B cell (primary cell): ENCODE data around the gene TRMT10A. TPM values are rescaled to one million over a fixed set of nuclear protein-coding genes. Genes with fewer than 3 reads are reported as not detected.

Experiments
- ATAC-seq: fragments of 200-7000 bp; cut with Tn5 transposase; one replicate; pipeline ENCODE4 v1.10.0; 2021; ENCODE audit warnings: low read depth, mild to moderate bottlenecking, moderate number of reproducible peaks, moderate library complexity
- CTCF ChIA-PET: fragments of 350-600 bp; sonication (Branson Sonifier 250); formaldehyde crosslinking; loops from one replicate; lab custom pipeline; 2021; ENCODE audit warnings: antibody characterized with exemption, inconsistent platforms; lab: Charles Lee
- POLR2A ChIA-PET: fragments of 350-600 bp; sonication (Branson Sonifier 250); formaldehyde crosslinking; loops from one replicate; lab custom pipeline; 2021; ENCODE audit warnings: antibody characterized with exemption; lab: Charles Lee
- DNase-seq: peaks from one replicate; pipeline ENCODE4 v3.0.0; 2013
- H2AFZ ChIP-seq: 2 replicates; pipeline ENCODE4 v1.6.1; 2012; ENCODE audit warnings: mild to moderate bottlenecking, low read depth, low read length; ENCODE audit not compliant: insufficient read depth, poor library complexity, severe bottlenecking
- H3K27ac ChIP-seq, 2 donors: 1 replicate in 1 of 2; 2 replicates in 1 of 2; pipeline ENCODE4 v1.5.1; 2012 to 2013; ENCODE audit warnings: low read length in 2 of 2, mild to moderate bottlenecking in 2 of 2, moderate library complexity in 1 of 2
- H3K27me3 ChIP-seq, 4 experiments: fragments of 200-600 bp in 1 of 4; sonication (generic) in 1 of 4; replicated peaks in 1 of 4; 1 replicate in 2 of 4; 2 replicates in 2 of 4; pipeline versions ENCODE4 v1.6.1 to v1.7.0; 2013 to 2016; ENCODE audit warnings: low read length in 3 of 4, mild to moderate bottlenecking in 2 of 4, mixed read lengths in 1 of 4, moderate library complexity in 1 of 4; ENCODE audit not compliant: insufficient read depth in 4 of 4, control insufficient read depth in 3 of 4; ENCODE audit errors: control extremely low read depth in 1 of 4
- H3K36me3 ChIP-seq, 2 experiments: replicated peaks in 1 of 2; 1 replicate in 1 of 2; 2 replicates in 1 of 2; pipeline versions ENCODE4 v1.6.1 to v1.7.1; 2013; ENCODE audit warnings: low read length in 1 of 2; ENCODE audit not compliant: insufficient read depth in 2 of 2, control insufficient read depth in 1 of 2; ENCODE audit errors: control extremely low read depth in 1 of 2, extremely low read depth in 1 of 2
- H3K4me1 ChIP-seq, 2 donors: fragments of 200-600 bp in 1 of 2; sonication (generic) in 1 of 2; 1 replicate in 1 of 2; 2 replicates in 1 of 2; pipeline versions ENCODE4 v1.5.1 to v1.6.1; 2013 to 2017; ENCODE audit warnings: low read length in 2 of 2; ENCODE audit not compliant: control insufficient read depth in 2 of 2, insufficient read depth in 2 of 2
- H3K4me2 ChIP-seq: replicated peaks from 2 replicates; pipeline ENCODE3; 2012; ENCODE audit warnings: mild to moderate bottlenecking, low read depth, low read length; ENCODE audit not compliant: poor library complexity, severe bottlenecking
- H3K4me3 ChIP-seq, 5 experiments: fragments of 200-600 bp in 1 of 5; sonication (generic) in 1 of 5; 1 replicate in 3 of 5; 2 replicates in 2 of 5; pipeline versions ENCODE4 v1.5.1 to v1.7.0; 2011 to 2016; ENCODE audit warnings: low read length in 4 of 5, mild to moderate bottlenecking in 4 of 5, low read depth in 2 of 5, control low read depth in 1 of 5, moderate library complexity in 1 of 5; ENCODE audit not compliant: insufficient read depth in 1 of 5; ENCODE audit errors: control extremely low read depth in 1 of 5, extremely low read depth in 1 of 5
- H3K79me2 ChIP-seq: fragments of 200-600 bp; sonication (generic); one replicate; pipeline ENCODE4 v1.6.0; 2016; ENCODE audit warnings: low read length; ENCODE audit not compliant: control insufficient read depth, insufficient read depth
- H3K9ac ChIP-seq: fragments of 200-600 bp; sonication (generic); 2 replicates; pipeline ENCODE4 v1.6.1; 2017; ENCODE audit warnings: mild to moderate bottlenecking, low read length, moderate library complexity
- H3K9me3 ChIP-seq, 3 donors: one replicate each; pipeline versions ENCODE4 v1.6.1 to v1.7.1; 2013; ENCODE audit warnings: low read length in 2 of 3; ENCODE audit not compliant: control insufficient read depth in 2 of 3, insufficient read depth in 1 of 3; ENCODE audit errors: control extremely low read depth in 1 of 3
- H4K20me1 ChIP-seq: 2 replicates; pipeline ENCODE4 v1.6.0; 2012; ENCODE audit warnings: mild to moderate bottlenecking, low read length; ENCODE audit not compliant: insufficient read depth, control insufficient read depth, poor library complexity, severe bottlenecking
- H3K27ac Mint-ChIP-seq: one replicate; pipeline ENCODE4 v1.8.0; 2021; ENCODE audit warnings: mixed read lengths
- H3K27me3 Mint-ChIP-seq: one replicate; pipeline ENCODE4 v1.8.0; 2021; ENCODE audit warnings: mixed read lengths
- H3K4me1 Mint-ChIP-seq: one replicate; pipeline ENCODE4 v1.8.0; 2021; ENCODE audit warnings: mixed read lengths
- H3K4me3 Mint-ChIP-seq: one replicate; pipeline ENCODE4 v1.8.0; 2021; ENCODE audit warnings: mixed read lengths
- H3K9me3 Mint-ChIP-seq: one replicate; pipeline ENCODE4 v1.8.0; 2022; ENCODE audit warnings: mixed read lengths; ENCODE audit not compliant: insufficient read depth
- EZH2 ChIP-seq: IDR thresholded peaks from 2 replicates; pipeline ENCODE4 v1.6.1; 2012; ENCODE audit warnings: borderline replicate concordance, low read depth, mild to moderate bottlenecking, moderate library complexity, low read length; ENCODE audit not compliant: insufficient read depth, poor library complexity, severe bottlenecking
- WGBS: methylation state at CpG from one replicate; pipeline ENCODE4 v1.1.5; 2013; ENCODE audit warnings: missing lambda C conversion rate; ENCODE audit not compliant: insufficient coverage; 5-methylcytosine and 5-hydroxymethylcytosine counted together
- intact Hi-C: fragments of 100-400 bp; cut with micrococcal nuclease; formaldehyde crosslinking; loops from one replicate; pipeline ENCODE4 v1.10.0; 2022
- polyA plus RNA-seq: library from polyadenylated mRNA; depleted of rRNA; stranded (reverse); fragments of >200 nt; gene quantifications from 2 replicates; pipeline ENCODE4 v1.2.3, GENCODE V29; 2012
- total RNA-seq, 2 donors: library from RNA; stranded (reverse); fragments of 120-200 nt in 1 of 2; gene quantifications; 1 replicate in 1 of 2; 2 replicates in 1 of 2; pipeline versions ENCODE4 v1.2.3 to v1.2.4, GENCODE V29; 2013 to 2022
- TF ChIP-seq, protein P1 (sequence below): fragments of 200-600 bp; IDR thresholded peaks from one replicate; pipeline ENCODE4 v1.8.0; 2022; ENCODE audit warnings: antibody characterized with exemption, mild to moderate bottlenecking

TRMT10A gene
- total and polyA plus RNA-seq, 2 donors (not counting 1 experiment from before 2014, with no cell fraction given) = 1.4 to 5.5 TPM

DNA sequence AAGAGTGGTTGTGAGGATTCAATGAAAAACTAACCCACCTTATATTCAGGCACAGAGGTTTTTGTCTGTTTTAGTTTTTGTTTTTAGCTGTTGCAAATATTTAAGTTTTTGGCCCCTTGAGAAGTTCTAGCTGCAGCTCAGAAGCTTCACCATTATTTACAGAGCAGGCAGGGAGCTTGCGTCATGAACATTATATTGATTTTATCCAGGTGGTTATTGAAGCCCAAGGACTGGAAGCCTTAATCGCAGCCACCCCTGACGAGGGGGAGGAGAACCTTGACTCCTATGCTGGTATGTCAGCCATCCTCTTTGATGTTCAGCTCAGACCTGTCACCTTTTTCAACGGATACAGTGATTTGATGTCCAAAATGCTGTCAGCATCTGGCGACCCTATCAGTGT lies 48.9 kb upstream of the TRMT10A start:
- ChIA-PET POLR2A (no interaction called here), CTCF (interaction anchor here (0.9 to 1.0 kb wide), 2 partner anchors 14 to 196 kb away, joined by 3 read pairs; no protein-coding TSS in a partner anchor)
- no peak for TF ChIP-seq EZH2
- TF ChIP-seq, protein P1, sequence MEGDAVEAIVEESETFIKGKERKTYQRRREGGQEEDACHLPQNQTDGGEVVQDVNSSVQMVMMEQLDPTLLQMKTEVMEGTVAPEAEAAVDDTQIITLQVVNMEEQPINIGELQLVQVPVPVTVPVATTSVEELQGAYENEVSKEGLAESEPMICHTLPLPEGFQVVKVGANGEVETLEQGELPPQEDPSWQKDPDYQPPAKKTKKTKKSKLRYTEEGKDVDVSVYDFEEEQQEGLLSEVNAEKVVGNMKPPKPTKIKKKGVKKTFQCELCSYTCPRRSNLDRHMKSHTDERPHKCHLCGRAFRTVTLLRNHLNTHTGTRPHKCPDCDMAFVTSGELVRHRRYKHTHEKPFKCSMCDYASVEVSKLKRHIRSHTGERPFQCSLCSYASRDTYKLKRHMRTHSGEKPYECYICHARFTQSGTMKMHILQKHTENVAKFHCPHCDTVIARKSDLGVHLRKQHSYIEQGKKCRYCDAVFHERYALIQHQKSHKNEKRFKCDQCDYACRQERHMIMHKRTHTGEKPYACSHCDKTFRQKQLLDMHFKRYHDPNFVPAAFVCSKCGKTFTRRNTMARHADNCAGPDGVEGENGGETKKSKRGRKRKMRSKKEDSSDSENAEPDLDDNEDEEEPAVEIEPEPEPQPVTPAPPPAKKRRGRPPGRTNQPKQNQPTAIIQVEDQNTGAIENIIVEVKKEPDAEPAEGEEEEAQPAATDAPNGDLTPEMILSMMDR = no peak
- H3K4me3 Mint-ChIP-seq = no peak overlapping the region
- H2AFZ ChIP-seq = no peak overlapping the region
- H3K4me1 ChIP-seq = no peaks in the 10 kb centered on the region
- no peak overlapping the region for H3K4me3 ChIP-seq
- no peaks in the 10 kb centered on the region for H3K4me1 Mint-ChIP-seq
- ATAC-seq (no peak), DNase-seq (no peak)
- no peaks in the 10 kb centered on the region for H4K20me1 ChIP-seq
- H3K9me3 ChIP-seq = no peaks in the 10 kb centered on the region
- H3K4me2 ChIP-seq = no peak overlapping the region
- H3K27me3 Mint-ChIP-seq = peaks cover 28% of the 10 kb centered on the region
- intact Hi-C loops = no loop called here
- H3K36me3 ChIP-seq = no peaks in the 10 kb centered on the region
- no peak overlapping the region for H3K9ac ChIP-seq
- H3K27me3 ChIP-seq = peaks cover 0 to 4% (median 0%) of the 10 kb centered on the region in 4 experiments
- 90% methylated on average over 3 of the region's 5 CpGs for WGBS
- H3K9me3 Mint-ChIP-seq = no peaks in the 10 kb centered on the region
- no peaks in the 10 kb centered on the region for H3K79me2 ChIP-seq
- no peak overlapping the region for H3K27ac ChIP-seq
- H3K27ac Mint-ChIP-seq = no peak overlapping the region

- Histone ChIP-seq H3K36me3 (no peaks in the 10 kb centered on the region), H3K4me3 (no peak overlapping the region), H3K79me2 (no peaks in the 10 kb centered on the region), H3K27ac (no peak overlapping the region), H2AFZ (no peak overlapping the region), H3K9me3 (no peaks in the 10 kb centered on the region), H4K20me1 (no peaks in the 10 kb centered on the region), H3K27me3 (peaks cover 0 to 4% (median 0%) of the 10 kb centered on the region in 4 experiments), H3K4me2 (no peak overlapping the region), H3K9ac (no peak overlapping the region), H3K4me1 (no peaks in the 10 kb centered on the region)
- ATAC-seq (no peak), DNase-seq (no peak)
- WGBS = no CpG with 5 or more reads among the region's 3 CpGs
- intact Hi-C loops = no loop called here
- H3K9me3 Mint-ChIP-seq = peaks cover 2% of the 10 kb centered on the region
- no peak for TF ChIP-seq EZH2
- TF ChIP-seq, protein P1 = no peak
- peaks cover 32% of the 10 kb centered on the region for H3K27me3 Mint-ChIP-seq
- no peaks in the 10 kb centered on the region for H3K4me1 Mint-ChIP-seq
- no peak overlapping the region for H3K27ac Mint-ChIP-seq
- ChIA-PET POLR2A (no interaction called here), CTCF (interaction anchor here (0.9 kb wide), 1 partner anchor 13 kb away, joined by 3 read pairs; no protein-coding TSS in a partner anchor)
- no peak overlapping the region for H3K4me3 Mint-ChIP-seq
Observed at GRCh38 chr4:99612281-99612680, 48.4 kb upstream of the TRMT10A start.
